ENCODE results near the gene NCK2. TPM values are rescaled to one million over a fixed set of nuclear protein-coding genes. Genes with fewer than 3 reads are reported as not detected.

The NCK2 gene
- polyA plus RNA-seq, 3 donors, result 60.5 to 72.6 (median 65.2) TPM

DNA sequence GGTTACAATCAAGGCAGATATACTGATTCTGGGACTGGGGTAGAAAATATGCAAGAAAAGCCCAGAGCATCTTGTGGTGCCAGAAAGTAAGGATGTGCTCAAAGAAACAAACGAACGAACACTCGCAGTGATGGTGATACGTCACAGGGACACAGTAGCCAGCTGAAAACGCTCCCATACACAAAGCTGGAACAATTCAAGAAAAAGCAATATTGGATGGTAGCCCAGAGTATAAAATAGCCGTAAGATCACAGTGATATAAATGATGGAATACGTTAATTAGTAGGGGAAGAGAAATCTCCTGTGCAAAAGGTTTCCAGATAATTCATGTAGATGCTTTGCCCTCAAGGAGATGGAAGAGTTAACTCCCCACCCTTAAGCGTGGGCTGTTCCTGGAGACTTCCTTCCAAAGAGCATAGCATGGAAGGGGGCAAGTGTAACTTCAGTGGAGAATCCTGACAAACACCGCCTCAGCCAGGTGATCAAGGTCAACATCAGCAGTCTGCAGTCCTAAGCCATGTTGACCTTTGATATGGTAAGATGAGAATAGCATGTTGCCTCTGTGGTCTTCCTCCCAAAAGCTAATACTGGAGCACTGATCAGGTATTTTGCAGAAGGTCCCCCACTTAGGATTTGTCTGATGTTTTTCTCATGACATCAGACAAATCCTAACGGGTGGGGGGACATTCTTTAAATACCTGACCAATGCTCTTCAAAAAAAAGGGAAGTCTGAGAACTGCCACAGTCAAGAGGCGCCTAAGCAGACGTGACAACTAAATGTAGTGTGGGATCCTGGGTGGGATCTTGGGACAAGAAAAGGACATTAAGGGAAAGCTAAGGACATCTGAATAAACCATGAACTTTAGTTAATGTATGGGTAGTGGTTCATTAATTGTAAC, 99.0 kb downstream of the NCK2 start:
- DNase-seq, result no peak

DNA sequence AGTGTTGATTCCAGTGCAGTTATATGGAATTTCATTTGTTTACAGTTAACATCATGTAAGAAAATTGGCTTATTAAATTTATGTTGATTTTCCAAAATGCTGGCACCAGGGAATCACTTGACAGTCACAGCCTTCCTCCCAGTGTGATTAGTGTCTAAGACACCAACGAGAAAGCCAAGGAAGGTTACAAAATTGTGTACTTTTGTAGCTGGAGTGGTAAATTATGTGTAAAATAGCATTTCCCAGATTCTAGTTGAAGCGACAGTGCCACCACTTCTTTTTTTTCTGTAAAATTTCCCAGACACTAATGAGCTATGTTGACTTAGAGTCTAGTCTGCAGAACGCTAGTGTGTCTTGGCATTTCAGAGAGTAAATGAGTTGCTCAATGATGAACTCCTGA, 101.3 kb downstream of the NCK2 start:
- no peak for DNase-seq

DNA sequence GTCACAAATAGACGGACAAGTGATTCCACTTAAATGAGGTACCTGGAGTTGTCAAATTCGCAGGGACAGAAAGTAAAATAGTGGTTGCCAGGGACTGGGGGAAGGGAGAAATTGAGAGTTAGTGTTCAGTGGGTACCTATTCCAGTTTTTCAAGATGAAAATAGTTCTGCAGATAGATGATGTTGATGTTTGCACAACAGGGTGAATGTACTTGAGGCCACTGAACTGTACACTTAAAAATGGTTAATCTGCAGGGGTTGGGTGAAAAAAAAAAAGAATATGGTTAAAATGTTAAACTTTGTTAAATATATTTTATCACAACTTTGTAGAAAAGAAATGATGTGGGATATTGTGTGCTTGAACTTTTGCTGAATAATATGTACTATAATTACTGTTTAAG, 102.3 kb downstream of the NCK2 start:
- DNase-seq, result no peak

DNA sequence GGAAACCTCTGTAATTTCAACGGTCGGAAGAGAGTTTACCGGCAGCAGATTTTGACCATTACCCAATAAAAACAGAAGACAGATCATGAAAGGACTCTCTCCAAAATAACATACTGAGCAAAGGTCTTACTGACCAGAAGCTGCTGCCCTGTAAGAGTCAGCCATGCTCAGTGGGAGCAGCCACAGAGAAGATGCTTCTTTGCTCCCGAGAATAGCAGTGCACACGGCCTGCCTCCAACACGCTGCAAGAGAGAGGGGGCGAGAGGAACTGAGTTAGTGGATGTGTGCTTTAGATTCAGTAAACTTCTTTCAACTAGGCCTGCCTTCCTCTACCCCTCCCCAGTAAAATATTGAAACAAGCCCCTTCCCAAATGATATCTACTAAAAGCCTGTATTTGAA, 103.7 kb downstream of the NCK2 start:
- DNase-seq, result no peak

GRCh38 chr2:105849431-105850179, 104.9 kb downstream of the NCK2 start:
- DNase-seq, result no peak

DNA sequence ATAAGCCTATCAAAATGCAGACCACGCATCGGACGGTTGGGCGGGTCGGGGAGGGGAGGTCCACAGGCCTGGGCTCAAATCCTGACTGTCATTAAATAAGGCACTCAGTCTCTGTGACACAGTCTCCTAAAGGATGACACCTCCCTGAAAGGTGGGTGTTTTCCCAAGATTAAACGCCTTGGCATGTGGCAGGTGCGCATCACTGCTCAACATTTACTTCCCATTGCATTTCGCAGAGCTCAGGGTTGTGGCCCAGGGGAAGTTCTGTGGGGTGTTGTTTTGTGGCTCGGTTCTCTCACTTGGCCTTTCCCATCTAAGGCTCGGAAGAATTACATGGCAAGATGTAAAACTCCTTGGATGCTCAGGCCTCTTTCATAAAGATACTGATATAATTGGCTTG, 107.4 kb downstream of the NCK2 start:
- no peak for DNase-seq

DNA sequence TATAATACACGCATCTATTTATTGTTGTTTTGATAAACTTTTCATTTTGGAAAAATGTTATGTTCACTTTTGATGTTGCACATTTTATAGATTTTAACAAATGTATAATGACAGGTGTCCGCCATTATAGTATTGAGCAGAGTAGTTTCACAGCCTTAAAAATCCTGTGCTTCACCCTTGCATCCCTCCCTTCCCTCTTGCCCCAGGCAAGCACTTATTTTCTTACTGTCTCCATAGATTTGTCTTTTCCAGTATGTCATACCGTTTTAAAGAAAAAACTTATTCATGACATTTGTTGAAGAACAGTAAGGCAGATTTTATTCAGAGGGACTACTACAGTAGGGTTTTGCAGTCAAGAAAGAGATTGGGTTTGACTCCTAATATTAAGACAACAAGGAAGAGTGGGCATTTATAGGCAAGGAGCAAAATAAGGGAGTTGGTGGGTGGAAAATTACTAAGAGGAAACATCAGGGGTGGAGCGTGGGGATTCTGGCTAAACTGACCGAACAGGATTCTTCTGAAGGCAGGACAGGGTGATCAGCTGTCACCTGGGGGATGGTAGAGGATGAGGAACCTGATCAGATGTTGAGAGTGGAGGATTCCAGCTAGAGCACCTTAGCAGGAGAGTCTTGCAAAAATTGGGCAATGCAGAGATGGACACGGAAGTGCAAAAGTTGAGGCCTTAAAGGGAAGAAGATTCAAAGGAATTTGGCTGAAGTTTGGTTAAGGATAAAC, 108.8 kb downstream of the NCK2 start:
- no peak for DNase-seq

GRCh38 chr2:105854972-105855371, 110.3 kb downstream of the NCK2 start:
- no peak for DNase-seq

DNA sequence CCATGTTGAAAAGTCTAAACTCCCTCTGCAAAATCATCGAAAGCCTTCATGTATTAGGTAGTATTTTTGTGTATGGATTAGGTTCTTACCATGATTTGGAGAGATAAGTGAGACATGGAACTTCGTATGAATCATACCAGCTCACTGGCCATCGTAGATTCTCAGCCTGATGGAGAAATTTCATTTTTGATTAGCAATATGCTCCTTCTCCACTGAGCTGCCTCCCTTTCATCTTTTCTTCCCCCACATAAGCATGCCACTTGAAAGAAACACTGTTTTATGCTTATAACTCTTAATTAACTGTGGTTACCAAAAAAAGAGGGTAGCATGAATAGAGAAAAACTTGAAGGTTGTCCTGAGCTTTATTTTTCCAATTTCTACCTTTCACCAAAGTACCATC, 111.9 kb downstream of the NCK2 start:
- DNase-seq, result no peak

- DNase-seq, result no peak
Observed at GRCh38 chr2:105857076-105857740, 112.5 kb downstream of the NCK2 start.

DNA sequence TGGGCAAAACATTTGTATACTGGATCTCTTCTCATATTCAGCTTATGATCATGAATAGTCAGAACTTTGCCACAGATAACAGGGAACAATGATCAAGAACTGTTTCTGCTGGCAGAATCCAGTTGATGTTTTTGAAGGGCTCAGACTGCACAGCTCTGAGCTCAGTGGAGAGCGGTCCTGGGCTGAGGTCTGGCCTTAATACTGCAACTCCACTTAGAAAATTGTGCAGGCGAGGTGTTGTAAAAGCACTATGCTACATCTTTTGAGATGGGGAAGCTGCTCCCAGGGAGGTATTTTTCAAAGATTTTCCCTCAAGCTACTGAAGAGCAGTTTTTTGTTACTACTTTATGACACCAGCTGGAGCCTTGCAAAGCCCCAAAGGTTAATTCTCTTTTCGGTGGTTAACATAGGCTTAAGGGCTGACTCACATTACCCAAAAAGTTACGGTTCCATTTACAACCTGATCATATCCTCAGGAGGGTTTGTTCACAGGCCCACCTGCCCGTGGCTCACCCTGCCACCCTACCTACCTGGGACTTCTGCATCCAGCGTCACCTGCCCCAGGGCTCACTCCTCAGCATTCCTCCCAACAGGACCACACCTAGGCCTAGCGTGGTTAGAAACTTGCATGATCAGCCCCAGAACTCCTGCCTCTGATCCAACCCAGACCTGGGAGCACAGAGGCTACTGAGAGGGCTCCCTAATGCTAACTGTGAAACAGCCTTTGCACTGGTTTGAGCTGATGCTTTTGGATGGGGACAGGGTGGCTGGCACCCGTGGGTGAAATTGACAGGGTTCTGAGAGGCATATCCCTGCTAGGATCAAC, 114.4 kb downstream of the NCK2 start:
- no peak for DNase-seq

DNA sequence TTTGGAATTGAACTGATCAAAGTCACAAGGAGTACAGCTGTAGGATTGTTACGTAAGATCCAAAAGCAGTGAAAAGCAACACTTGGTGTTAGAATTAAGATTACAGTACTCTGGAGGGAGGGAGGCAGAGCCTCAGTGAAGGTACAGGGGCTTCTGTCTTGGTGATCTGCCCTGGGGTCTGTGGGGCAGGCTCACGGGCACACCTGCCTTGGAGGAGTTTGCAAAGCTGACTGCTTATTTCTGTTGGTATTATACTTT, 114.9 kb downstream of the NCK2 start:
- no peak for DNase-seq

- DNase-seq, result no peak
Observed at GRCh38 chr2:105860567-105860966, 115.9 kb downstream of the NCK2 start.

- DNase-seq, result no peak
Observed at GRCh38 chr2:105861200-105861599, 116.5 kb downstream of the NCK2 start.

DNA sequence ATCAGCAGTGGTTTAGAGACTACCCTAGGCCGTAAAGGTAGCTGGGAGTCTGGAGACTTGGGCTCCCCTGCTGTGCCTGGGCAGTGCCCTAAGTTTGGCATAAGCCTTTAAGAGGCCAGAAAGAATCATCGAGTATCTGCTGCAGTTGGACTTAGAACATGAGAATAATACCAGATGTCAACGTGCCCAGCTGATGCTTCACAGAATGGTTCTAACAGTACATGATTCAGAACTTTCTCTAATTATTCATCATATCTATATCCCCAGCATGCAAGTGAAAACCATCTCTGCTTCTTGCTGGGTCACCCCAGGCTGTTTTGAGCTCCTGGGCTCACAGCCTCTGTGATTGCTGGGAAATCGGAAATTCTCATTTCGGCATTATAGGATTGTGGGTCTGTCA, 118.1 kb downstream of the NCK2 start:
- no peak for DNase-seq

- no peak for DNase-seq
Observed at GRCh38 chr2:105864262-105864661, 119.5 kb downstream of the NCK2 start.

DNA sequence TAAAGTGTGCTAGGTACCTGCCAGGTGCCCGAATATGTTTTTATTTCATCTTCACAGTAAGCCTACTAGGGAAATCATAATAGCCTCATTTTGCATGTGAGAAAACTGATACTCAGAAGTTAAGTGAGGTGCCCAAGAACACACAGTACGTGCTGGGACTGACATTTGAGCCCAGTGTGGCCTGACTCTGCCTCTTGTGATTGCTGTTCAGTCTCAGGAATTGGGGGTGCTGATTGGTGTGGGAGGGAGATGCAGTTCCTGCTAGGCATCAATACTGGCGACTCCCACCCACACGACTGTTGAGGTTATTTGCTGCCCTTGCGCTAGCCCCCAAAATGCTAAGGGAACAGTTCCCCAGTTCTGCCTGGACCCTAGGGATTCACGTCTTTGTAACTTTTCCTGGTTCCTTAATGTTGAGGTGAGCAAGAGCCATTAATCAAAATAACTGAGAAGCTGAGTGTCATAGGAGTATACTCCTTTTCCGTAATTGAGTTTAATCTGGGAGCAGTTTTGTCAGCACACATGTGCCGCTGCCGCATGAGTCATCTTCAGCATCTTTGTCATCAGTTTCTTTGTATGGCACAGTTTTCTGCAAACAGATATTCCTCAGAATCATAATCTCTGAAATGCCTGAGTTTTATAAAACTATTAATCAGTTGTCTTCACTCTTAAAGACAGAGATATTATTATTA, 120.7 kb downstream of the NCK2 start:
- DNase-seq, result no peak

DNA sequence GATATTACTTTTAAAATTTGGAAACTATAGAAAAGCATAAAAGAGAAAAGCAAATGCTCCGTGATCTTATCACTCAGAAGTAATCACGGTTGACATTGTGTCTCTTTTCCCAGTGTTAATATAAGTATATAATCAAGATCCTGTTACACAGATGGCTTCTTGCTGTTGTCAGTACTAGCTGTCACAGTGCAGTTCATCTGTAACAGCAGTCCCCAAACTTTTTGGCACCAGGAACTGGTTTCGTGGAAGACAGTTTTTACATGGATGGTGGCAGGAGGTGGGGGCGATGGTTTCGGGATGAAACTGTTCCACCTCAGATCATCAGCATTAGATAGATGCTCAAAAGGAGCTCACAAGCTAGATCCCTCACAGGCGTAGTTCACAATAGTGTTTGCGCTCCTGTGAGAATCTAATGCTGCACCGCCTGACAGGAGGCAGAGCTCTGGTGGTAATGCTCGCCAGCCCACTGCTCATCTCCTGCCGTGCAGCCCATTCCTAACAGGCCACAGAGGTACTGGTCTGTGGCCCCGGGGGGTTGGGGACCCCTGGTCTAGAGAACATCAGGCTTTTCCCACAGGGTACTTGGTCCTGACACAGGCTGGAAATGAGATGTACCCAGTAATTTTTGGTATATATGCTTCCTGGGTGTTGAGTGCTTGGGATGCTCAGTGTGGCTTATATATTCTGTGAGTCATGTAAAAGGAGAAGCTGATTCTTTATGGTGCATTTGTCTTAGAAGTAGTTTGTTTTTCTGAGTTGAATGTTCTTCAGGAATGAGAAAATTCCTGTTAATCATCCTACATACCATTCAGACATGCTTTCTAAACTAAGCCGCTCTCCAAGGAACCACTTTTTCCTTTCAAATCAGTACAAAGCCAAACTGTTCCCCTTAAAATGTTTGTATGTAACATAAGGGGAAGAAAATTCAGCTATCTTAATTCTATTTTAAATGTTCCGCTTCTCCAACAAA, 121.8 kb downstream of the NCK2 start:
- DNase-seq, result no peak

- no peak for DNase-seq
Observed at GRCh38 chr2:105867587-105867986, 122.9 kb downstream of the NCK2 start.

DNA sequence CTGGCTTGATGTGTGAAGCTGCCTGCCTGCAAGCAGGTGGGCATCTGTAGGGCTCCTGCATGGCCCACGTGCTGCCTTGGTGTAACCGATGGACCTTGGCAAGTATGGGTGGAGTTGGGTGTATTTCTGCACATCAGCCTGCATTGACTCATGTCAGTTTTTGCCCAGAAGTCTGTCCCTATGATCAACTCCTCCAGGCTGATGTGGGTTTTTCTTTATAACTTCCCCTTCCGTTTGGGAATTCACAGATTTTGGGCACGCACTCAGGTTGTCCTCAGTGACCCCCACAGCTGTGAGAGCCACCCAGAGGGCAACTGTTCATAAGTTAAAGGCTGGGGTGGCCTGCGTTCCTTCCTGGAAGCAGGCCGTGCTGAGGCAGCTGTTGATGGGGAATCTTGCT, 123.3 kb downstream of the NCK2 start:
- DNase-seq, result no peak

Data from renal pelvis (tissue), 4 donors.